T47D (cell line): ENCODE data around the gene RAB40B.
"Not testable (repeated sequence)": the region's sequence is repeated elsewhere in the genome, so short reads cannot be mapped to it uniquely, and the experiment has no call there.

Experiments used
- DNase-seq, 2 experiments: peaks; one replicate each; pipeline versions ENCODE4 v3.0.0 to v3.0.0-alpha.2; 2011 to 2012; ENCODE audit warnings: low read depth in 1 of 2, low spot score in 1 of 2
- JUND ChIP-seq: IDR thresholded peaks from 2 replicates; pipeline ENCODE4 v1.6.1; 2012; ENCODE audit warnings: low read depth
- in situ Hi-C: cut with HindIII; loops from 2 replicates; pipeline ENCODE4 v1.10.0; 2016; ENCODE audit warnings: low sequenced_read_pairs, low pct_unique_long_range_greater_than_20kb

Gene RAB40B

GRCh38 chr17:82655038-82655479 is 43.4 kb downstream of the RAB40B start:
- DNase-seq, result peak; percentile 83 to 88
- TF ChIP-seq JUND, result no peak
- in situ Hi-C loops, result no loop called here

GRCh38 chr17:82654611-82655010 is 43.9 kb downstream of the RAB40B start:
- DNase-seq, in situ Hi-C loops: not testable (repeated sequence)

DNA sequence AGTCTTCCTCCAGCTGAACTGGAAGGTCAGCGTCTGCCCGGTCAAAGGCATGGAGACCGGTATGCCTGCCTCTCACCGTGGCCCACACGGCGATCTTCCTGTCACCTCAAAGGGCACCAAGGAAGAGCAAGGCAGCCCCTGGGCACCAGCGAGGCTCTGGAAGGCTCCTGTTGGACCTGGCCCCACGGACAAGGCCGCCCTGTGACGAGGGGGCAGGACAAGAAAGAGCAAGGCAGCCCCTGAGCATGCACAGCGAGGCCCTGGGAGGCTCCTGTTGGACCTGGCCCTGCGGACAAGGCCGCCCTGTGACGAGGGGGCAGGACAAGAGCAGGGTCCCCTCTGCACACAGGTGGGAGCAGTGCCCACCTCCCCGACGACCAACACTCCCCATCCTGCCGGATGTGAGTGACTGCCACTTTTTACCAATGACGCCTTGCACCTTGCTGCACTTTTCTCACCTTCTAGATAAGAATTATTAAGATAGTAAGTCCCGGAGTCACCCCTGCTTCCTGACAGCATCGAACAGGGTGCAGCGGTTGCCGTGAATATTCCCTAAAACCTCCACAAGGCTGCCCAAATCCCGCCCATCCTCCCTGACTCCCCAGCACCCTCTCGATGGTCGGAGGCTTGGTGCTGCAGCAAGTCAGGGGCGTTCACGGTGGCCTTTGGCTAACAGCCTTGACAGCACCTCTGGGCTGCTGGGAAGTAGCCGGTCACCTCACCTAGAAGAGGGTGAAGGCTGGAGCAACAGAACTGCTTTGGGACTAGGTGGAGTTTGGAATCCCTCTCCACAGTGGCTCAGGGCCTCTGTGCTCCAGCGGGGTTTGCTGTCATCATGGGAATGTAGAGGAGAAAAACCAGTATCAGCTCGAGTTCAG is 44.6 kb downstream of the RAB40B start:
- in situ Hi-C loops, result no loop called here
- DNase-seq, result no peak
- TF ChIP-seq JUND, result no peak

DNA sequence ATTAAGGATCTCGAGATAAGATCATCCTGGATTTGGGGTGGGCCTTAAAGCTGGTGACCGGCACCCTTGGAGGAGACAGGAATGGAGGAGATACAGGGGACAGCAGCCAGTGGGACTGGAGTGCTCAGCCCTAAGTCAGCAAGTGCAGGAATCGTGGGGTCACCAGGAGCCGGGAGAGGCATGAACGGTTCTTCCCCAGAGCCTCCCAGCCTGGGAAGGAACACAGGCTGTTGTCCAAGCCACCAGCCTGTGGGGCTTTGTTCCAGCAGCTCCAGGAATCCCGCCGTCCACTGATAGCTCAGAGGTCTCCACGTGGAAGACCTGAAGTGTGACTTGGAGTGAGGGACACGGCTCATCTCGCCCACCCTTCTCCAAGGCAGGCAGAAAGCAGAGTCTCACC is 47.8 kb downstream of the RAB40B start:
- TF ChIP-seq JUND, result no peak
- DNase-seq, result no peak
- in situ Hi-C loops, result no loop called here

DNA sequence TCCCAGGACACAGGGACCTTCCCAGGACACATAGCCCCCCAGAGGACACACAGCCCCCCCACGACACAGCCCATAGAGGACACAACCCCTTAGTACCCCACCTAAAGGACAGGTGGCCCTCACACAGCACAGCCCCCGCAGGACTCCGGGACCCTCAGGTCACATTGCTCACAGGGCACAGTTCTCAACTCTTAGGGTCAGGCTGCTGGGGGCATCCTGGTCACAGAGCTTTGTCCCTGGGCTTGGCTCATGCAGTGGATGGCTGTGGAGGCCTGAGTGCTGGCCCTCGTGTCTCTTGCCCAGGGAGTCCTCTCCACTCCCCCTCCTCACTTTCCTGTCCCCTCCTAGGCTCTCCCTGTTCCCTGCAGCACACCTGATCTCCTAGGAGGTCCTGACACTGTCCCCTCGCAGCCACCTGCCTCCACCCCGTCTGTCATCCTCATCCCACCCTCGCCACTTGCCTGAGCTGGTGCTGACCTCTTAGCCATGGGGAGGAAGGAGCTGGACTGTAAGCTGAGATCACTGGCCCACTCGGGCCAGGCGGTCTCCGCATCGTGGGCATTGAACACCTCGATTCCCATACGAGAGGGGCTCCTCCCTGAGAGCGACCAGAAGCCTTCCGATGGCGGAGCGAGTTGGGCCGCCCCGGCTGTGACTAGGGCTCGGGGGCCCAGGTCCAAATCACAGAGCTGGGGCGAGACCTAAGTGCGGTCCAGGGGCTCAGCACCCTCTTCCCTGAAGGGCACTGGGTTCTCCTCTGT is 48.8 kb downstream of the RAB40B start:
- no peak for DNase-seq
- in situ Hi-C loops, result no loop called here
- no peak for TF ChIP-seq JUND

- DNase-seq, result peak in 1 of 2 experiments; percentile 60
- in situ Hi-C loops, result no loop called here
- no peak for TF ChIP-seq JUND
Observed at GRCh38 chr17:82648742-82649331, 49.7 kb downstream of the RAB40B start.

- in situ Hi-C loops, result no loop called here
- DNase-seq, result peak; percentile 99
- TF ChIP-seq JUND, result no peak
Observed at GRCh38 chr17:82648165-82648668, 50.3 kb downstream of the RAB40B start, which contains the start of gene WDR45B. TSS of gene WDR45B (minus strand) at chr17:82648444. CDS start at chr17:82648340, 104 bp downstream.

GRCh38 chr17:82647593-82648164 is 50.8 kb downstream of the RAB40B start:
- peak; percentile 37 to 60 for DNase-seq
- TF ChIP-seq JUND, result no peak
- in situ Hi-C loops, result no loop called here

DNA sequence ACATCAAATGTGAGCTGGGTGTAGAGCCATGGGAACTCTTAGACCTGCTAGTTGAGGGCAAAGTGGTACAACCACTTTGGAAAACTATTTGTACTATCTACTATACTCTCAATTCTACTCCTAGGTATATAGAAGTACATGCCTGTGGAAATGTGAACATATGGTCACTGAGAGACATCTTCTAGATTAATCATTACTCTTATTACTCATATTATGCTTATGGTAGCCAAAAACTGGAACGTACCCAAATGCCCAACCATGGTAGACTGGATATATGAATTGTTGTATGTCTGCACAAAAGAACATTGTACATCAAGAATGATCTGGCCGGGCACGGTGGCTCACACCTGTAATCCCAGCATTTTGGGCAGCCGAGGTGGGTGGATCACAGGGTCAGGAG is 53.0 kb downstream of the RAB40B start:
- TF ChIP-seq JUND, result no peak
- no peak for DNase-seq
- in situ Hi-C loops, result no loop called here

- in situ Hi-C loops, result no loop called here
- TF ChIP-seq JUND, result no peak
- no peak for DNase-seq
Observed at GRCh38 chr17:82644148-82644547, 54.4 kb downstream of the RAB40B start.

GRCh38 chr17:82642022-82642421 is 56.5 kb downstream of the RAB40B start:
- no peak for DNase-seq
- in situ Hi-C loops, result no loop called here
- no peak for TF ChIP-seq JUND

DNA sequence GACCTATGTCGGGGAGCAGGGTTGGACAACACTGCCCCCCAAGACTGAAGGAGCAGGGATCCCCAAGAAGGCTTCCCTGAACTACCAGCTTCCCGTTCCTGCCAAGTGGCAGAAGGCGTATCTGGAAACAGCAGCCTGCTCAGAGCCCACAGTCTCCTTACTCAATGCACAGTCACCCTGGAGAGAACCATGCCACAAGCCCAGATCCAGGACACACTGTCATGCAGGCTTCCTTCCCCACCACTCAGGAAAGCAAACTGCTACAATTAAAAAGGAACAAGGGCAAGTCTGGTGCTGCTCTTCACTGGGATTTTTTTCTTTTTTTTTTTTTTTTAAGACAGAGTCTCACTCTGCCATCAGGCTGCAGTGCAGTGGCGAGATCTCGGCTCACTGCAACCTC is 58.5 kb downstream of the RAB40B start:
- in situ Hi-C loops, result no loop called here
- DNase-seq, result no peak
- no peak for TF ChIP-seq JUND
